ENCODE data around the gene TRAPPC12.
"Not testable (repeated sequence)": the region's sequence is repeated elsewhere in the genome, so short reads cannot be mapped to it uniquely, and the experiment has no call there.

TRAPPC12 gene

GRCh38 chr2:3379647-3380534 is at the start of gene TRAPPC12:
TRAPPC12 (plus strand) TSS chr2:3379694; CDS start chr2:3387624, 7,930 bp downstream.
- DNase-seq (ENCODE audit: low spot score): peak; percentile 94

GRCh38 chr2:3332133-3332532 is 47.4 kb upstream of the TRAPPC12 start:
- no peak for DNase-seq (ENCODE audit: low spot score)

DNA sequence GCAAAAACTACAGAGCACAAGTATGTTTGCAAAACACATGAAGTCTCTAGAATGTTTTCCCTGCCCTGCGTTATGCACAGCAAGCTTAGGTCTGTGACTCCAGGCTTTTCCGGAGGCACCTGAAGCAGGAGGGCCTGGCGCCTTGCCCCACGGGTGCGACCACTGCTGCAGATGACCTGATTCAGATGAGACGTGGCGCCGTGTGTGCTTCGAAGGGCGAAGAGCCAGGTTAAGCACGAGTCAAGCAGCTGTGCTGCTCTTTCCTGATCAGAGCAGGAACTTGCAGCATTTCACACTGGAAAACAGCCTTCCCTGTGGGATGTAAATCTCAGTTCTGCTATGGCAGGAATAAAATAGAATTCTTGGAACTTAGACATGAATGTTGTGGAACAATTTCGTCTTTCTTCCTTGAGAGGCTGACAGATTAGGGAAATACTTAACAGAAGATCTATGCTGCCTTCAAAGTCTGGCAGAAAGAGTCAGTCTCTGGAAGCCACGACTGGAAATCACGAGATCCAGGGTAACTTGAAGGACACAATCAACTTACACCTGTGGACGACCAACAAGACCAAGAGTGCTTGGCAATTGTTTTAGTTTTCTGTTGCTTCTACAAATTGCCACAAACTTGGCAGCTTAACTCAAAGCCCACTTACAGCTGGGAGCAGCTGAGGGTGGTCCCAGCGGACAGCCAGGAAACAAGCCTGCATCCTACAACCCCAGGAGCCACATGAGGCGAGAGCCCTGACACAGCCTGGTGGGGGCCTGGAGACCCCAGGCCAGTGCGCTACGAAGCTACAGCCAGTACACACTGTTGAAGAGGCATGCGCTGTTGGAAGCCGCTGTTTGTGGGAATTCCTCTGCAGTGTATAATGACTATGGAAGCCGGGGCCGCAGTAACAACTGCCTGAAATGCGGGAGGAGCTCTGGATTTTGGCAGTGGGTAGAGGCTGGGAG is 44.8 kb upstream of the TRAPPC12 start:
- DNase-seq (ENCODE audit: low spot score): no peak

DNA sequence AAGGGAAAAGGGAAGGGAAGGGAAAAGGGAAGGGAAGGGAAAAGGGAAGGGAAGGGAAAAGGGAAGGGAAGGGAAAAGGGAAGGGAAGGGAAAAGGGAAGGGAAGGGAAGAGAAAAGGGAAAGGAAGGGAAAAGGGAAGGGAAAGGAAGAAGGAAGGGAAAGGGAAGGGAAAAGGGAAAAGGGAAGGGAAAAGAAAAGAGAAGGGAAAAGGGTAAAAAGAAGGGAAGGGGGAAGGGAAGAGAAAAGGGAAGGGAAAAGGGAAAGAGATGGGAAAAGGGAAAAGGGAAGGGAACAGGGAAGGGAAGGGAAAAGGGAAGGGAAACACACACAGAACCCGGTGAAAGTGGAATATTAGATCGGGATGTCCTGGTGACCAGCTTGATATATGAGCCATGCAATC is 42.6 kb upstream of the TRAPPC12 start:
- no peak for DNase-seq (ENCODE audit: low spot score)

- no peak for DNase-seq (ENCODE audit: low spot score)
These were observed 41.2 kb upstream of the TRAPPC12 start for GRCh38 chr2:3338340-3338739.

GRCh38 chr2:3340144-3340543 is 39.4 kb upstream of the TRAPPC12 start:
- no peak for DNase-seq (ENCODE audit: low spot score)

DNA sequence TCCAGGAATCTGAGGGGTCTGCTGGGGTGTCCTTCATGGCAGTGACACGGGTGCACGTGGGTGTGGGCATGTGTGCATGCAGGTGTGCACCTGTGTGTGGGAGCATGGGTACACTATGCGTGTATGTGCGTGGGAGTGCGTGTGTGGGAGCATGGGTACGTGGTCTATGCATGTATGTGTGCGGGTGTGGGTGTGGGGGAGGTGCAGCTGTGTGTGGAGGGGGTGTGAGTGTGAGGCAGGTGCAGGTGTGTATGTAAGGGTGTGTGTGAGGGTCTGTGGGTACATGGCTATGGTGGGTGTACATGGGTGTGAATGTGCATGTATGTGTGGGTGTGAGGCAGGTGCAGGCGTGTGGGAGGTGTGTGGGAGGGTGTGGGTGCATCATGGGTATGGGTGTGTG is 38.2 kb upstream of the TRAPPC12 start:
- DNase-seq (ENCODE audit: low spot score): no peak

- no peak for DNase-seq (ENCODE audit: low spot score)
These were observed 37.2 kb upstream of the TRAPPC12 start for GRCh38 chr2:3342324-3342723.

GRCh38 chr2:3343012-3343411 is 36.5 kb upstream of the TRAPPC12 start:
- no peak for DNase-seq (ENCODE audit: low spot score)

DNA sequence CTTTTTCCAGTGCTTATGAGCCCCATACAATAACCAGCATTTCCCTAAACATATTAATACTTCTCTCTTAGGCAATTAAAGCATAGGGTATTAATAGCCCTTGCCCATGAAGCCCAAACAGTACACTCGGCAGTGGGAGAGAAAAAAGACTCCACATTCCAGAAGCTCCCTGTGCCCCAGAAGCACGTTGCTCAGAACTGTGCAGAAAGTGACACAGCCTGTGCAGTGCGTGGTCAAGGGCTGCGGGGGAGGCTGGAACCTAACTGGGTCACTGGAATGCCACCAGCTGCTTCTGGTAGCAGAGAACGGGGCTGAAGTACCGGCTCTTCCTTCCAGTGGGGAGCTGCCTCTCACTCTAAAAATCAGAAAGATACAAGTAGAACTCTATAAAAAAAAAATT is 34.6 kb upstream of the TRAPPC12 start:
- no peak for DNase-seq (ENCODE audit: low spot score)

- no peak for DNase-seq (ENCODE audit: low spot score)
These were observed 33.9 kb upstream of the TRAPPC12 start for GRCh38 chr2:3345621-3346020.

- no peak for DNase-seq (ENCODE audit: low spot score)
These were observed 30.7 kb upstream of the TRAPPC12 start for GRCh38 chr2:3348767-3349166.

DNA sequence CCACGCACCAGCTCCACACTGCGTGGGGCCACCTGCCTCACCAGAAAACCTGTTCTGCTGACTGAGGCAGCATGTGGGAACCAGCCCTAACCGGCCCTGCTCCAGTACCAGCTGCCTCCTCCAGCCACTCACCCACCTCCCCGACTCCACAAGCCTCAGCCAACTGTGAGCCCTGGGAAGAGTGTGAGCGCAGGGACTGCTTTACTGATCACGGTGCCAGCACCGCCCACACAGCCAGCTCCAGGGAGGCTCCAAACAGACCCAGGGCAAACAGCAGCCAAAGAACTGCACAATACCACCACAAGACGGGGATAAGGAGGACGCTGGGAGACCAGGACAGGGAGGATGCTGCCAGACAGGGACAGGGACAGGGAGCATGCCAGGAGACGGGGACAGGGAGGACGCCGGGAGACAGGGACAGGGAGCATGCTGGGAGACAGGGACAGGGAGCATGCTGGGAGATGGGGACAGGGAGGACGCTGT is 30.2 kb upstream of the TRAPPC12 start:
- no peak for DNase-seq (ENCODE audit: low spot score)

DNA sequence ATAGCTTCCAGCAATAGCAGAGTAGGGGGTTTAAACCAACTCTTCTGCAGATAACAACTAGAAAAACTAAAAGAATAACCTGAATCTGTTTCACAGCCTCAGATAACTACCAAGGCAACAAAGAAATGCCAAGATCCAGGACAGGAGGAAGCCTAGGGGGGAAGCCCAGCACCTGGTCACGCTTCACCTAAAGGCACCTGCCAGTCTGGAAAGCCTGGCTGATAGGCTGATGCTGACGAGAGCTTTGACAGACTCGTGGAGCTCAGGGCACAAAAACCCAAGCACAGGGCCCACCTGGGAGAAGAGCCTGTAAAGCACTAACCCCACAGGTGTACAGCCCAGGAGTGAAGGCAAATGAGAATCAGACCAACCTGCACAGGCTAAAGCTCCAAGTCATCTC is 24.5 kb upstream of the TRAPPC12 start:
- no peak for DNase-seq (ENCODE audit: low spot score)

DNA sequence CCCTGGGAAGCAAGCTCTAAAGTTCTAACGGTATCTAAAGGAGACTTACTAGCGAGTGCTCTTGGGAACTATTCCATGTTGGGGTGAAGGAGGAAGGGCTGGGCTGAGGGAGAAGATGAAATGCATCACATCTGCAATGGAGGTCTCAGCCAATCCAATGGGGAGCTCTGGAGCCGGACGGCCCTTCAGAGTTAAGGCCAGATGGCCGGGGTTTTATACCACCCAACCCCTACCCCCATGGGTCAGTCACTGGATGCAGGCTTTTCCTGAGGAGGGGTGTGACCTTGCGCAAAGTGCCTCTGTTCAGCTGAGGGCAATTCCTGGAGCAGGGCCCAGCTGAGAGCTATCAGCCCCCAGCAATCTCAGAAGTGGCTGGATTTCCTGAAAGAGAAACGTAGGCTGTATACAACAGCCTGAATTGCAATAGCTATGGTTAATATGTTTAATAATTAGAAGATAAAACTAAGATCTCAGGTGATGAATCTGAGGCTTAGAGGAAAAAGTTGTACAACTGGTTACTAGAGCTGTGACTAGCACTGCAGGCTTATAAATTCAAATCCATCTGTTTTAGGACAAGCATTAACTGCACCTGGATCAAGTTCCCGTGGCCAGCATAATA is 23.4 kb upstream of the TRAPPC12 start:
- no peak for DNase-seq (ENCODE audit: low spot score)

DNA sequence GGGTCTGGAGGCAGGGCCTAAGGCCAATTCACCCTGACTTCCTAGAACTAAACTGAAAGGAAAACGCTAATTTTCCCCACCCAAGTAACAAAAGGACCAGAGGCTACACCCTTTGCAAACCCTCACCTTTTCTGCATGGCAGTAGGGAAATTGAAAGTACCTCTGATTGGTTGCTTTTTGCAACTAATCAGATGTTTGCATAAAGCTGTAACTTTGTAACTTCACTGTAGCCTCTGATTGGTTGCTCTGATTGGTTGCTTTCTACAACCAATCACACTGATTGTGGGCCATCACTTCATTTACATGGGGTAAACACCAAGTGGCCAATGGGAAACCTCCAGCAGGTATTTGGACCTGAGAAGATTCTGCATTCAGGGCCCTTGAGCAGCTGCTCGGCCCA is 22.7 kb upstream of the TRAPPC12 start:
- DNase-seq (ENCODE audit: low spot score): no peak

DNA sequence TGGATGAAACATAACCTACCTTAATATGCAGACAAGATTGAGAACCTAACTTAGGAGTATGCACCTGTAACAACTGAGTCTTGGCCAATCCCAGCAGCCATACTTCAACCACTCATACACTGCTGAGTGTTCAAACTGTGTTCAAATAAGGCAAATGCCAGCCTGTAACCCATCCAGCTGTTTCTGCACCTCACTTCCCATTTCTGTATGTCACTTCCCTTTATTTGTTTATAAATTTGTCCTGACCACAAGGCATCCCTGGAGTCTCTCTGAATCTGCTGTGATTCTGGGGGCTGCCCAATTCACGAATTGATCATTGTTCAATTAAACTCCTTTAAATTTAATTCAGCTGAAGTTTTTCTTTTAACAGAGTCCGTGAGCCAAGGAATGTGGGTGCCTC is 22.0 kb upstream of the TRAPPC12 start:
- not testable (repeated sequence) for DNase-seq (ENCODE audit: low spot score)

DNA sequence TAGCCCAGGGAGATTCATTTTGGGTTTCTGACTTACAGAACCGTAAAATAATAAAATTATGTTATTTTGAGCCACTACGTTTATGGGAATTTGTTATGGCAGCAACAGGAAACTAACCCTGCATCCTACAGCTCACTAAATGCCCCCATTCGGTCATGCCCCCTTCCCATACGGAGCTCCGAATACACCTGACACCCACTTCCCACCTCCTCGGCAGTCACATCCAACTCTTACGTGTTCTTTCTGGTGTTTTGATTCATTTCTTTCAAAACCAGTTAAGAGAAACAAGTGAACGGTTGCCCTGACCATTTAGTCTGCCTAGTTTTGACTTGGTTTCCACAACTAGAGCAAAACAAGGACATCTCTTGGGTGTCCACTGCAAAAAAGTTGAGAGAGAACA is 21.6 kb upstream of the TRAPPC12 start:
- no peak for DNase-seq (ENCODE audit: low spot score)

DNA sequence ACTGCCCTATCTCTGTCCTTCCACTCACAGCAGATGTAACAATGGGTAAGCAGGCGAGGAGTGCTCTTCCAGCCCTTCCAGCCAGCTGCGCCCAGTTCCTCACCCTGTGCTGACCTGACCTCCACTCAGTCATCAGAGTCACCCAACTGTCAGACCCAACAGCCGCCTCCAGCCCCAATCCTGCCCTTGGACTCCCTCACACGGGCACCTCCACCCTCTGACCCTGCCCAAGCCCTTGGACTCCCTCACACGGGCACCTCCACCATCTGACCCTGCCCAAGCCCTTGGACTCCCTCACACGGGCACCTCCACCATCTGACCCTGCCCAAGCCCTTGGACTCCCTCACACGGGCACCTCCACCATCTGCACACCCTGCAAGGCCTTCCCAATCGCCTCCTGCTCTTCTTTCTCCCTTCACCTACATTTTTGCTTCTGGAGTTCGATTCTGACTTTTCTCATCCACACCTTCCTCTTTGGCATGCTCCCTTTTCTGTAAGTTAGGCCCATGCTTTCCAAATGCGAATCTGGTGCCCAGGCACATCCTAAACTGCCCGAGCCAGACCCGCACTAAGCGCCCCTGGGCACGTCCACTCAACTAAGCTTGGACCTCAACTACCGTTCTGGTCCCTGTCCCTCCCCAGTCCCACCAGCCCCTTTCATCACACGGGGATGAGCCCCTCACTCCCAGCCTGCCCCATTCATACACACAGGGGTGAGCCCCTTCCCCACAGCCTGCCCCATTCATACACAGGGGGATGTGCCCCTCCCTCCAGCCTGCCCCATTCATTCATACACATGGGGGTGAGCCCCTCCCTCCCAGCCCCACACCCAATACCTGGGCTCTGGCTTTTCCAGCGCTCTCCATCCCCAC is 17.7 kb upstream of the TRAPPC12 start:
- no peak for DNase-seq (ENCODE audit: low spot score)

DNA sequence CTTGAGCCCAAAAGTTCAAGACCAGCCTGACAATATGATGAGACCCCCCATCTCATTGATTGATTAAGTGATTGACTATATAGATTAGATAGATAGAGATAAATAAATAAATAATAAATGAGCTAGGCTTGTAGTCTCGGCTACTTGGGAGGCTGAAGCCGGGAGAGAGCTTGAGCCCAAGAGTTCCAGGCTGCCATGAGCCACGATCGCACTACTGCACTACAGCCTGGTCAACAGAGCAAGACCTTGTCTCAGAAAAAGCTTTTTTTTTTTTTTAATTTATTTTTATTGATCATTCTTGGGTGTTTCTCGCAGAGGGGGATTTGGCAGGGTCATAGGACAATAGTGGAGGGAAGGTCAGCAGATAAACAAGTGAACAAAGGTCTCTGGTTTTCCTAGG is 14.3 kb upstream of the TRAPPC12 start:
- DNase-seq (ENCODE audit: low spot score): no peak

DNA sequence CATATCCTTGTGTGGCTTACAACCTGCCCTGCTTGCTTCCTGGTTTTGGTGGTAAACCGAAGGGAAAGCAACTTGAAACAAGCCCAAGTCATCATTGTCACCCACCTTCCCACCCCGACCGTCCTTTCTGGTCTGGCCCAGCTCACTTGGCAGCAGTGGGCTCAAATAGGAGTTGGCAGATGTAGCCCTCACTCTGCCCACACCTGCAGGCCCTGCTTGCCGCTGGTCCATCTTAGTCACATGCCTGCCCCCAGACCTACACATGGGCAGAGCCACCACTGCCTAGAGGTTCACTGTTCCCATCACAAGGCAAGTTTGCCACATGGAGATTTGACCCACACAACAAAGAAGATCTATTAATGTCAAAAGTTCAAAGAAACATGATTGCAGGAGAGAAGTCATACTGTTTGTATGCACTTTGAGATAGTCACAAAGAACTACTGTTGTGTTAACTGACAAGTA is 11.2 kb upstream of the TRAPPC12 start:
- DNase-seq (ENCODE audit: low spot score): no peak
